Measurements from ENCODE around the gene PIAS2. TPM values are rescaled to one million over a fixed set of nuclear protein-coding genes. Genes with fewer than 3 reads are reported as not detected.

PIAS2 gene
- polyA plus RNA-seq, 3 donors, result 9.9 to 13.2 (median 11.0) TPM

GRCh38 chr18:46815661-46816060 is 101.6 kb downstream of the PIAS2 start:
- WGBS (ENCODE audit: insufficient coverage), result 100% methylated on average over 5 of the region's 6 CpGs
- H4K20me1 ChIP-seq (ENCODE audit: insufficient read depth, low read length), result no peaks in the 10 kb centered on the region
- H3K9me3 ChIP-seq (replicated peaks in 1 of 2; ENCODE audit: control insufficient read depth in 1 of 2, insufficient read depth in 1 of 2, low read length in 2 of 2), result no peaks in the 10 kb centered on the region
- H3K4me1 ChIP-seq (ENCODE audit: control insufficient read depth in 1 of 2, insufficient read depth in 2 of 2, low read length in 2 of 2), result no peaks in the 10 kb centered on the region
- no peak overlapping the region for H3K4me3 ChIP-seq (replicated peaks in 1 of 3; ENCODE audit: low read depth in 2 of 3, low read length in 3 of 3)
- H3K27ac Mint-ChIP-seq, result no peak overlapping the region
- no peak overlapping the region for H3K9ac ChIP-seq (ENCODE audit: insufficient read depth, low read length, poor library complexity, severe bottlenecking)
- peaks cover 0 to 4% of the 10 kb centered on the region in 2 donors for H3K36me3 ChIP-seq (replicated peaks in 1 of 2; ENCODE audit: control insufficient read depth in 1 of 2, insufficient read depth in 2 of 2, low read length in 2 of 2)
- no peaks in the 10 kb centered on the region for H3K27me3 ChIP-seq (ENCODE audit: control insufficient read depth in 2 of 2, insufficient read depth in 2 of 2, low read length in 2 of 2)
- no peak for TF ChIP-seq CTCF (IDR thresholded peaks at IDR 0.05)
- H3K27me3 Mint-ChIP-seq (ENCODE audit: low read depth in 3 of 3), result no peaks in the 10 kb centered on the region
- H3K4me2 ChIP-seq (replicated peaks; ENCODE audit: extremely low read depth, low read length, poor library complexity, severe bottlenecking), result no peak overlapping the region
- peaks cover 7% of the 10 kb centered on the region in 2 donors for H3K36me3 Mint-ChIP-seq
- no peak overlapping the region for H3K27ac ChIP-seq (ENCODE audit: low read depth in 1 of 2, low read length in 2 of 2)
- DNase-seq, result no peak
- intact Hi-C loops (cut with micrococcal nuclease), result no loop called here
- H2AFZ ChIP-seq (ENCODE audit: insufficient read depth, low read depth, low read length, poor library complexity, severe bottlenecking), result no peak overlapping the region
- no peaks in the 10 kb centered on the region for H3K79me2 ChIP-seq (ENCODE audit: insufficient read depth, low read length)
- H3K9me3 Mint-ChIP-seq, result no peaks in the 10 kb centered on the region
- H3K4me1 Mint-ChIP-seq, result no peaks in the 10 kb centered on the region
- no peak overlapping the region for H3K4me3 Mint-ChIP-seq

- H3K4me1 Mint-ChIP-seq, result no peaks in the 10 kb centered on the region
- DNase-seq, result no peak
These were observed 102.9 kb downstream of the PIAS2 start for GRCh38 chr18:46814399-46814798.

More at GRCh38 chr18:46814399-46814798, 102.9 kb downstream of the PIAS2 start:
- Histone ChIP-seq H4K20me1 (ENCODE audit: insufficient read depth, low read length) (no peaks in the 10 kb centered on the region), H3K36me3 (replicated peaks in 1 of 2; ENCODE audit: control insufficient read depth in 1 of 2, insufficient read depth in 2 of 2, low read length in 2 of 2) (no peaks in the 10 kb centered on the region), H3K4me2 (replicated peaks; ENCODE audit: extremely low read depth, low read length, poor library complexity, severe bottlenecking) (no peak overlapping the region), H3K9ac (ENCODE audit: insufficient read depth, low read length, poor library complexity, severe bottlenecking) (no peak overlapping the region), H3K79me2 (ENCODE audit: insufficient read depth, low read length) (no peaks in the 10 kb centered on the region), H3K4me1 (ENCODE audit: control insufficient read depth in 1 of 2, insufficient read depth in 2 of 2, low read length in 2 of 2) (no peaks in the 10 kb centered on the region), H3K27ac (ENCODE audit: low read depth in 1 of 2, low read length in 2 of 2) (no peak overlapping the region), H3K27me3 (ENCODE audit: control insufficient read depth in 2 of 2, insufficient read depth in 2 of 2, low read length in 2 of 2) (no peaks in the 10 kb centered on the region), H3K9me3 (replicated peaks in 1 of 2; ENCODE audit: control insufficient read depth in 1 of 2, insufficient read depth in 1 of 2, low read length in 2 of 2) (no peaks in the 10 kb centered on the region), H3K4me3 (replicated peaks in 1 of 3; ENCODE audit: low read depth in 2 of 3, low read length in 3 of 3) (no peak overlapping the region), H2AFZ (ENCODE audit: insufficient read depth, low read depth, low read length, poor library complexity, severe bottlenecking) (no peak overlapping the region)
- 94% methylated on average over 4 of the region's 4 CpGs for WGBS (ENCODE audit: insufficient coverage)
- H3K36me3 Mint-ChIP-seq, result peaks cover under 1 to 2% of the 10 kb centered on the region in 2 donors
- intact Hi-C loops (cut with micrococcal nuclease), result no loop called here
- no peak for TF ChIP-seq CTCF (IDR thresholded peaks at IDR 0.05)
- H3K4me3 Mint-ChIP-seq, result no peak overlapping the region
- no peaks in the 10 kb centered on the region for H3K9me3 Mint-ChIP-seq
- H3K27ac Mint-ChIP-seq, result peak overlapping the region in 1 of 7 donors; percentile 23
- no peaks in the 10 kb centered on the region for H3K27me3 Mint-ChIP-seq (ENCODE audit: low read depth in 3 of 3)

Measured in CD14-positive monocyte (primary cell).